Type B pancreatic cell (in vitro differentiated cells): ENCODE results near the gene PADI1. TPM values are rescaled to one million over a fixed set of nuclear protein-coding genes. Genes with fewer than 3 reads are reported as not detected.
A peak's percentile ranks its signal among the peaks of the same experiment; 100 is the strongest.

Experiments
- DNase-seq: peaks from one replicate; pipeline ENCODE4 v3.0.0; 2021; ENCODE audit warnings: mixed read lengths; ENCODE audit not compliant: unreplicated experiment; ENCODE audit errors: extremely low spot score
- H3K27ac Mint-ChIP-seq: 2 replicates; pipeline ENCODE4 v1.8.0; 2021; ENCODE audit warnings: mild to moderate bottlenecking, mixed read lengths
- H3K27me3 Mint-ChIP-seq: 2 replicates; pipeline ENCODE4 v1.8.0; 2021; ENCODE audit warnings: mixed read lengths
- H3K36me3 Mint-ChIP-seq: 2 replicates; pipeline ENCODE4 v1.8.0; 2021; ENCODE audit warnings: mixed read lengths
- H3K4me1 Mint-ChIP-seq: one replicate; pipeline ENCODE4 v1.8.0; 2021; ENCODE audit warnings: mixed read lengths; ENCODE audit not compliant: unreplicated experiment
- H3K4me3 Mint-ChIP-seq: 2 replicates; pipeline ENCODE4 v1.8.0; 2021; ENCODE audit warnings: mild to moderate bottlenecking, mixed read lengths
- H3K9me3 Mint-ChIP-seq: 2 replicates; pipeline ENCODE4 v1.8.0; 2021; ENCODE audit warnings: mixed read lengths
- total RNA-seq: library from RNA; stranded (reverse); gene quantifications from 2 replicates; pipeline ENCODE4 v1.2.1, GENCODE V29; 2021; ENCODE audit warnings: low replicate concordance
- TF ChIP-seq, protein P1 (sequence below): fragments of 200-600 bp; sonication (generic); conservative IDR thresholded peaks from 2 replicates; pipeline ENCODE4 v1.5.0; 2021; ENCODE audit warnings: antibody characterized with exemption, mild to moderate bottlenecking

Gene PADI1
- total RNA-seq, 1 donor from 2014 or later = 21.2 TPM

DNA sequence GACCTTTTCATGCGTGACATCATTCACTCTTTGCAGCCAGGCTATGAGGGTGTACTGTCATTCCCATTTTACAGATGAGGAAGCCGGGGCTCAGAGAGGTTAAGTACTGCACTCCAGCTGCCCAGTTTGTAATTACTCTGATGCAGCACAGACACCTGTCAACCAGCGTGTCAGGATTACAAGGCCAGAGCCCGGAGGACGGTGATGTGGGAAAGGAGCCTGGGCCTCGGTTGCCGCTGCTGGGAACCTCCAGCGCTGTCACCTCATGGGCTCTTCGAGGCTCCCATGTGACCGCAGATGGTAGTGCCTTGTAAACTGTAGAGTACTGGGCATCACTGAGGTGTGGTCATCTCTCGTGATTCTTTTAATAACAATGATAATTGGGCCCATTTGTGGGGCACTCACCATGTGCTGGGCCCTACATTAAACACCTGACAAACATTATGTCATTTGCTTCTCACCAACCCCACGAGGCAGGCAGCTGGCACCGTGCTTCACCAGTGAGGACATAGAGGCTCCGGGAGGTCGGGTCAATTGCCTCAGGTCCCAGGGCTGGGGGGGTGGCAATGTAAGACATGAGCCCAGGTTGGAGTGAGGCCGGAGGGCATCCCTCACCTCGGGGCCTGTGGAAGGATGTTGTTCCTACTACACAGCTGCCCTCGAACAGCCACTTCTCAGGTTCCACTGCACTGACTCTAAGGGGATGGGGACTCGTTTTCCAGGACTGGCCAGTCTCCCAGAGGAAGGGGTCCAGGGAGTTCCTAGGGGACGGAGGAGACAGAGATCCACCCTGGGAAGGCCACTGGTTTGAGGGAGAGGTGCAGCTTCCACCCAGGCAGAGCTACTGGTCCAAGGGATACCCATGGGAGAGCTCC, 42.8 kb upstream of the PADI1 start:
- no peaks in the 10 kb centered on the region for H3K4me1 Mint-ChIP-seq
- H3K4me3 Mint-ChIP-seq = no peak overlapping the region
- H3K36me3 Mint-ChIP-seq = no peaks in the 10 kb centered on the region
- H3K27ac Mint-ChIP-seq = no peak overlapping the region
- H3K9me3 Mint-ChIP-seq = no peaks in the 10 kb centered on the region
- peaks cover 6% of the 10 kb centered on the region for H3K27me3 Mint-ChIP-seq
- peak; percentile 61 for DNase-seq
- TF ChIP-seq, protein P1, sequence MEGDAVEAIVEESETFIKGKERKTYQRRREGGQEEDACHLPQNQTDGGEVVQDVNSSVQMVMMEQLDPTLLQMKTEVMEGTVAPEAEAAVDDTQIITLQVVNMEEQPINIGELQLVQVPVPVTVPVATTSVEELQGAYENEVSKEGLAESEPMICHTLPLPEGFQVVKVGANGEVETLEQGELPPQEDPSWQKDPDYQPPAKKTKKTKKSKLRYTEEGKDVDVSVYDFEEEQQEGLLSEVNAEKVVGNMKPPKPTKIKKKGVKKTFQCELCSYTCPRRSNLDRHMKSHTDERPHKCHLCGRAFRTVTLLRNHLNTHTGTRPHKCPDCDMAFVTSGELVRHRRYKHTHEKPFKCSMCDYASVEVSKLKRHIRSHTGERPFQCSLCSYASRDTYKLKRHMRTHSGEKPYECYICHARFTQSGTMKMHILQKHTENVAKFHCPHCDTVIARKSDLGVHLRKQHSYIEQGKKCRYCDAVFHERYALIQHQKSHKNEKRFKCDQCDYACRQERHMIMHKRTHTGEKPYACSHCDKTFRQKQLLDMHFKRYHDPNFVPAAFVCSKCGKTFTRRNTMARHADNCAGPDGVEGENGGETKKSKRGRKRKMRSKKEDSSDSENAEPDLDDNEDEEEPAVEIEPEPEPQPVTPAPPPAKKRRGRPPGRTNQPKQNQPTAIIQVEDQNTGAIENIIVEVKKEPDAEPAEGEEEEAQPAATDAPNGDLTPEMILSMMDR = no peak

DNA sequence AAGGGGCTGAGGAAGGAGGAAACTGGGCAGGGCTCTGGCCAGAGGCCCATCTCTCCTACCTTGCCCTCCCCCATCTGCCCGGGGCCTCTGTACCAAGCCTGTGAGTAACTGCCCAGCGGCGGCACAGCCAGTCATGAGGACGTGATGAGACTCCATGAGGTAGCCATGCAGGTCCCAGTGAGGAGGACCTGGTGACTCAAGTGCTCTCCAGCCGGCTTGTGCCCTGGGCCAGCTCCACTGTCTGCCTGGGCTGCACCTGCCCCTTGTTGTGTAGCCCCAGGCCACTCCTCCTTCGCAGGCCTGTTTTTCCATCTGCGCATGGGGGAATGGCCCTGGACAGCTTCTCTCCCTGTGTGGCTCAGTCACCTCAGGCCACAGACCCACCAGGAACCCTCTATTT, 42.0 kb upstream of the PADI1 start:
- Mint-ChIP-seq H3K27ac (no peak overlapping the region), H3K4me1 (no peaks in the 10 kb centered on the region), H3K27me3 (peaks cover 6% of the 10 kb centered on the region), H3K9me3 (no peaks in the 10 kb centered on the region), H3K36me3 (no peaks in the 10 kb centered on the region), H3K4me3 (no peak overlapping the region)
- peak; percentile 51 for DNase-seq
- TF ChIP-seq, protein P1 = no peak

DNA sequence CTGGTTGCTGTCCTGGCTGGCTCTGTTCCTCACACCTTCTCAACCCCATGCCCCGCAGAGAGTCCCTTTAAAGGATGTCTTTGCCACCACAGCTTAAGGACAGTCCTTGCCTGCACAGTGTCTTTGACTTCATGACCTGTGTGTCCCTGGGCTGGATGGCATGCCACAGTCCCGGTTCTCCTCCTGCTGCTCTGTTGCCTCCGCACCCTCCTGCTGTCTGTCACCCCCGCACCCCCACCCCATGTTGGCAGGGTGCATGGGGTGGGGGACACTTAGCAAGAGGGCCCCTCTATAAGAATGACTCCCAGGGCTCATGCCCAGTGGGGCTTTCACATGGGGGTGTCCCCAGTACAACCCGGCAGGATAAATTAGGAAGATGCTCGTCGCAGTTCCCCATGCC, 41.6 kb upstream of the PADI1 start:
- no peak overlapping the region for H3K4me3 Mint-ChIP-seq
- no peaks in the 10 kb centered on the region for H3K36me3 Mint-ChIP-seq
- TF ChIP-seq, protein P1 = no peak
- peak; percentile 40 for DNase-seq
- peaks cover 6% of the 10 kb centered on the region for H3K27me3 Mint-ChIP-seq
- H3K27ac Mint-ChIP-seq = no peak overlapping the region
- no peaks in the 10 kb centered on the region for H3K4me1 Mint-ChIP-seq
- no peaks in the 10 kb centered on the region for H3K9me3 Mint-ChIP-seq

DNA sequence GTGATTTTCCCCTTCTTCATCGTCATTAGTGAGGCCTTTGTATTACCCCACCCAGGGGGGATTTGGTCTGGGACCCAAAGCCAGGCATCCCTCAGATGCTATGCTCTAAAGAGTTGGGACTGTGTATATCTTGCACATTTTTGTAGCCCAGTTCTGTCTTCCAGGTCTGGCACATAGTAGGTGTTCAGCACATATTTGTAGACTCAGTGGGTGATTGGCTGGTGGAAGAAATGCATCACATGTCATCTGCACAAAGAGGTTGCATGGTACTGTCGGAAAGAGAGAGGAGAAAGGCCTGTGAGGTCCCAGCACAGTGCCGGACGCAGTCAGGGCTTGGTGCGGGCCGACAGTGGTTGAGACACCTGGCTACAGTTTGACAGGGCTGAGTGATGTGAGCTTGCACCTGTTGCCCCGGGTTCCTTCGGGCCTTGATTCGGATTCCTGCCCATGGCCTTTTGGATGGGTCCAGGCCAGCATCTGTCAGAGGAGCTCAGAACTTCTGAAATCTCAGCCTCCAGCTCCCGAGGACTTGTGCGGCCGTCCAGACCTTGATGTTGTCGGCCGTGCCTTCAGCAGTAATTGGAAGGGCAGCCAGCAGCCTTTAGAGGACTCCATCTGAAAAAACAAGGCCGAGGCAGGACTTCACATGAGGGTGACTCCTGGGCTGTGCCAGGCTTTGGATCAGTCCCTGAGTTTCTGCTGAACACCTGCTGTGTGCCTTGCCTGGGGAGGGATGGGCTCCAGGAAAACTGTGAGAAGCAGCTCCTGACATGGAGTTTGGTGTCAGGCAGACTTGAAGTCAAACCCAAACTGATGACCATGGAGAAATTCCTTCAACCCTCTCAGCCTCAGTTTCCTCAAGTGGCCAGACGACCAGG, 40.9 kb upstream of the PADI1 start:
- Mint-ChIP-seq H3K27ac (no peak overlapping the region), H3K9me3 (no peaks in the 10 kb centered on the region), H3K27me3 (peaks cover 6% of the 10 kb centered on the region), H3K4me3 (no peak overlapping the region), H3K4me1 (no peaks in the 10 kb centered on the region), H3K36me3 (no peaks in the 10 kb centered on the region)
- peak; percentile 60 for DNase-seq
- TF ChIP-seq, protein P1 = no peak

DNA sequence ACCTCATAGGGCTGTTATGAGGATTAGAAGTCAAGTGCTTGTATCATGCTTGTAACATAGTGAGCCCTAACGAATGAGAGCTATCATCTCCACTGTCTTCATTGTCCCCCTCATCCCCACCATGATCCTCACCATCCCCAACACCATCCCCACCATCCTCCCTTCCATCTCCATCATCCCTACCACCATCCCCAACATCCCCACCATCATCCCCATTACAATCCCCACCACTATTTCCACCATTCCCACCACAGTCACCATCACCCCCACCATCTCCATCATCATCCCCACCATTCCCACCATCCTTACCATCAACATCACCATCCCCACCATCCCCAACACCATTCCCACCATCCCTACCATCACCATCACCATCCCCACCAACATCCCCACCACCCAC, 39.1 kb upstream of the PADI1 start:
- TF ChIP-seq, protein P1 = no peak
- Mint-ChIP-seq H3K27me3 (peaks cover 6% of the 10 kb centered on the region), H3K9me3 (no peaks in the 10 kb centered on the region)

More for the DNA sequence above, 39.1 kb upstream of the PADI1 start:
- no peak for DNase-seq
- no peak overlapping the region for H3K27ac Mint-ChIP-seq
- H3K4me3 Mint-ChIP-seq = no peak overlapping the region
- no peaks in the 10 kb centered on the region for H3K4me1 Mint-ChIP-seq
- H3K36me3 Mint-ChIP-seq = no peaks in the 10 kb centered on the region
